Osteoblast (primary cell): ENCODE data around the gene FANCL. TPM values are rescaled to one million over a fixed set of nuclear protein-coding genes. Genes with fewer than 3 reads are reported as not detected.

Source experiments
- DNase-seq: peaks from one replicate; pipeline ENCODE4 v3.0.0; 2011; ENCODE audit warnings: low spot score, mixed read lengths; ENCODE audit not compliant: insufficient read length; ENCODE audit errors: missing footprints
- H2AFZ ChIP-seq: 2 replicates; pipeline ENCODE4 v1.6.0; 2011; ENCODE audit warnings: mild to moderate bottlenecking, low read length
- H3K27ac ChIP-seq: 2 replicates; pipeline ENCODE4 v1.5.1; 2011; ENCODE audit warnings: mild to moderate bottlenecking, low read depth, low read length, moderate library complexity
- H3K27me3 ChIP-seq: 2 replicates; pipeline ENCODE4 v1.6.0; 2012; ENCODE audit warnings: mild to moderate bottlenecking, control low read depth, inconsistent platforms, low read length, moderate library complexity; ENCODE audit not compliant: insufficient read depth
- H3K36me3 ChIP-seq: 2 replicates; pipeline ENCODE4 v1.5.1; 2011; ENCODE audit warnings: mild to moderate bottlenecking, low read length, control low read depth, moderate library complexity; ENCODE audit not compliant: insufficient read depth
- H3K4me1 ChIP-seq: 2 replicates; pipeline ENCODE4 v1.5.1; 2011; ENCODE audit warnings: mild to moderate bottlenecking, low read length, control low read depth, moderate library complexity; ENCODE audit not compliant: insufficient read depth
- H3K4me2 ChIP-seq: 2 replicates; pipeline ENCODE4 v1.6.0; 2011; ENCODE audit warnings: mild to moderate bottlenecking, low read length; ENCODE audit not compliant: insufficient read depth
- H3K4me3 ChIP-seq: fragments of 200-600 bp; sonication (generic); 3 replicates; pipeline ENCODE4 v1.5.1; 2012; ENCODE audit warnings: mild to moderate bottlenecking, low read length, inconsistent platforms; ENCODE audit not compliant: insufficient read depth
- H3K79me2 ChIP-seq: 2 replicates; pipeline ENCODE4 v1.6.0; 2012; ENCODE audit warnings: mild to moderate bottlenecking, low read length, control low read depth, inconsistent platforms; ENCODE audit not compliant: insufficient read depth
- H3K9me3 ChIP-seq: 2 replicates; pipeline ENCODE4 v1.5.1; 2011; ENCODE audit warnings: low read depth, low read length, control low read depth
- H4K20me1 ChIP-seq: 2 replicates; pipeline ENCODE4 v1.6.0; 2012; ENCODE audit warnings: mild to moderate bottlenecking, low read length, control low read depth; ENCODE audit not compliant: insufficient read depth
- total RNA-seq: library from RNA; depleted of rRNA; stranded (reverse); fragments of >200 nt; gene quantifications from 2 replicates; pipeline ENCODE4 v1.2.3, GENCODE V29; 2012
- TF ChIP-seq, protein P1 (sequence below): IDR thresholded peaks from 2 replicates; pipeline ENCODE4 v1.5.1; 2011; ENCODE audit warnings: mild to moderate bottlenecking, low read depth, low read length, moderate library complexity; ENCODE audit errors: extremely low read depth

FANCL gene
- total RNA-seq, 1 donor, result 10.9 TPM

DNA sequence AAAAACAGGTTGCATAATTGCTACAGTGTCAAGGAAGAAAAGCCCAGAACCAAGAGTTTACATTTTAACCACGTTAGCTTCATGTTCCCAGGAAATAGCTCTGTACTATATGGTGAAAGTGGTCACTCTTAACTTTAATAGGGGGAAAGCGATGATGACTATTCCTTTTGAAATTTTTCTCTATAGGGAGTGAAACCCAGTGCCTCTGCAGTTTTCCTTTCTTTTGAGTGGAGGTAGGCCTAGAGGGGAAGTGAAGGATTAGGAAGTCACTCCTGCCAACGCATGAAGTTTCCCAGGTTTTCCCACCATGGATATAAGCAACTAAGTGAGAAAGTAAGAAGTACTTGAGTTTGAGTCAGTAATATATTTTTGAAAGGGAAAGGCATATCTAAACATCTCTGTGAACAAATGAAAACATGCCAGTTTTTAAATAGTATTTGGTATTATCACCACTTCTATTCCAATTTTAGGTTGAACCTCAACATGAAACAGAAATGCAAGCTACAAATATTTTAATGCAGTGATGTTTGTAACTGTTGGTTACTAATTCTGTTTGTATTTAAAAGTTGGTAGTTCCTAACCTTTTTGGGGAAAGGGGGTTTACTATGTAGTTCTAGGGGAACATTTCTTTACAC lies 102.6 kb downstream of the FANCL start:
- TF ChIP-seq, protein P1, sequence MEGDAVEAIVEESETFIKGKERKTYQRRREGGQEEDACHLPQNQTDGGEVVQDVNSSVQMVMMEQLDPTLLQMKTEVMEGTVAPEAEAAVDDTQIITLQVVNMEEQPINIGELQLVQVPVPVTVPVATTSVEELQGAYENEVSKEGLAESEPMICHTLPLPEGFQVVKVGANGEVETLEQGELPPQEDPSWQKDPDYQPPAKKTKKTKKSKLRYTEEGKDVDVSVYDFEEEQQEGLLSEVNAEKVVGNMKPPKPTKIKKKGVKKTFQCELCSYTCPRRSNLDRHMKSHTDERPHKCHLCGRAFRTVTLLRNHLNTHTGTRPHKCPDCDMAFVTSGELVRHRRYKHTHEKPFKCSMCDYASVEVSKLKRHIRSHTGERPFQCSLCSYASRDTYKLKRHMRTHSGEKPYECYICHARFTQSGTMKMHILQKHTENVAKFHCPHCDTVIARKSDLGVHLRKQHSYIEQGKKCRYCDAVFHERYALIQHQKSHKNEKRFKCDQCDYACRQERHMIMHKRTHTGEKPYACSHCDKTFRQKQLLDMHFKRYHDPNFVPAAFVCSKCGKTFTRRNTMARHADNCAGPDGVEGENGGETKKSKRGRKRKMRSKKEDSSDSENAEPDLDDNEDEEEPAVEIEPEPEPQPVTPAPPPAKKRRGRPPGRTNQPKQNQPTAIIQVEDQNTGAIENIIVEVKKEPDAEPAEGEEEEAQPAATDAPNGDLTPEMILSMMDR, result no peak
- Histone ChIP-seq H3K4me2 (no peak overlapping the region), H3K4me1 (peaks cover 13% of the 10 kb centered on the region), H4K20me1 (no peaks in the 10 kb centered on the region), H3K9me3 (no peaks in the 10 kb centered on the region), H3K36me3 (no peaks in the 10 kb centered on the region), H3K4me3 (no peak overlapping the region), H3K27me3 (no peaks in the 10 kb centered on the region), H3K79me2 (no peaks in the 10 kb centered on the region), H2AFZ (no peak overlapping the region), H3K27ac (no peak overlapping the region)
- no peak for DNase-seq

DNA sequence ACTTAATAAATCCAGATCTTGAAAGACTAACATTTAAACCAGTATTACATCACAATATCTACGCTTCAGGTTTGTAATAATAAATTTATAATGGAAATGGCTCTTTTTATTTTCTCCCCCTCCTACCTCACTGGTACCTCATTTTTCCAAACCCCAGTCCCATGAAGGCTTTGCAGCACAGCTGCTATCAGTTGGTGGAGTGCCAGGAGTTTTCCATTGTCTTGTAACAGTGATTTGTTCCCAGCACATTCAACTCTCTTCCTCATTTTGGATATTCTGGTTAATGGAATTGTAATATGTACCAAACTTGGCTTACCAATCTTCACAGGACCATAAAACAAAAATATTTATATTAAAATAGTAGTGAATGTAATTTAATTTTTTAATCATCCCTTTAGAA lies 103.3 kb downstream of the FANCL start:
- DNase-seq, result no peak
- H3K27ac ChIP-seq, result no peak overlapping the region
- H3K4me1 ChIP-seq, result peaks cover 13% of the 10 kb centered on the region
- no peaks in the 10 kb centered on the region for H3K9me3 ChIP-seq
- H3K4me2 ChIP-seq, result no peak overlapping the region
- H3K27me3 ChIP-seq, result no peaks in the 10 kb centered on the region
- H3K36me3 ChIP-seq, result no peaks in the 10 kb centered on the region
- H4K20me1 ChIP-seq, result no peaks in the 10 kb centered on the region
- H3K4me3 ChIP-seq, result no peak overlapping the region
- H2AFZ ChIP-seq, result no peak overlapping the region
- TF ChIP-seq, protein P1, result no peak
- H3K79me2 ChIP-seq, result no peaks in the 10 kb centered on the region

DNA sequence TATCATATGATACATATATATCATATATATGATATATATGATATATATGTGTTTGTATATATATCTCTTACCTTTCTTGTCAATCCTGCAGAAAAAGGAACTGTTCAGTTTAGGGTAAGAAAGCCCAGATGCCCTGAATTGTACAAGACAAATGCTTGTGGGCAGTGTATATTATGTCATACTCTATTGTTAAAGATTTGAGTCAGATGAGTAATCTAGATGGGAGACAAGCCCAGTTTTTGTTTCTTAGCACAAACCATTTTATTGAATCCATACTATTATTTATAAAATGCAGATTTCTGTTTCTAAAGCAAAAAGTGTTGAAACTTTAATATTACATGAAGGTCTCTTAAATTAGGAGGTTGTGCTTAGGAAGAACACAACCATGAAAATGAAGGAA lies 103.9 kb downstream of the FANCL start:
- H3K27me3 ChIP-seq, result no peaks in the 10 kb centered on the region
- H3K9me3 ChIP-seq, result no peaks in the 10 kb centered on the region
- no peaks in the 10 kb centered on the region for H4K20me1 ChIP-seq
- TF ChIP-seq, protein P1, result no peak
- H3K4me1 ChIP-seq, result peaks cover 13% of the 10 kb centered on the region
- no peaks in the 10 kb centered on the region for H3K79me2 ChIP-seq
- H3K4me3 ChIP-seq, result no peak overlapping the region
- no peaks in the 10 kb centered on the region for H3K36me3 ChIP-seq
- H3K4me2 ChIP-seq, result no peak overlapping the region
- H2AFZ ChIP-seq, result no peak overlapping the region
- H3K27ac ChIP-seq, result no peak overlapping the region
- DNase-seq, result peak; percentile 70

DNA sequence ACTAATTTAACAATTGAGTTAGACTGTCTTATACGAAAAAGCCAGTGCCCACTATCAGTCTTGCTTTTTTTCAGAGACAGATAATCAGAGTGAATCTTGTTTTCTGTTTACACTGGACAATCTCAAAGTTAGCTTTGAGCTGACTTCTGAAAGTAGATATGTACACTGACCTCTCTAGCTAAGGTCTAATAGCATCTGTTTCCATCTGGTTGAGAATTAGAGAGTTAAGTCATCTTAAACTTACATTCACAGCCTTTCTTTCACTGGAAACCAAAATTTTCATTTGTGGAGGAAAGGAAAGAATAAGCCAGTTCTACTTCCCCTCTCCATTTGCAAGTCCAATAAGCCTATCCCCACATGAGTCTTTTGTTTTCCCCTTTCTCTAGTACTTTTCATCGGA lies 105.3 kb downstream of the FANCL start:
- TF ChIP-seq, protein P1, result no peak
- peaks cover 24% of the 10 kb centered on the region for H3K4me1 ChIP-seq
- H3K79me2 ChIP-seq, result no peaks in the 10 kb centered on the region
- no peak for DNase-seq
- no peak overlapping the region for H3K4me2 ChIP-seq
- H4K20me1 ChIP-seq, result no peaks in the 10 kb centered on the region
- H3K27me3 ChIP-seq, result no peaks in the 10 kb centered on the region
- no peak overlapping the region for H3K4me3 ChIP-seq
- H3K27ac ChIP-seq, result no peak overlapping the region
- no peak overlapping the region for H2AFZ ChIP-seq
- no peaks in the 10 kb centered on the region for H3K36me3 ChIP-seq
- no peaks in the 10 kb centered on the region for H3K9me3 ChIP-seq
